Measurements from ENCODE around the gene RAB11FIP4. TPM values are rescaled to one million over a fixed set of nuclear protein-coding genes. Genes with fewer than 3 reads are reported as not detected.

RAB11FIP4 gene
- total and polyA plus RNA-seq, 2 donors from 2014 or later = 10.0 to 32.5 TPM

DNA sequence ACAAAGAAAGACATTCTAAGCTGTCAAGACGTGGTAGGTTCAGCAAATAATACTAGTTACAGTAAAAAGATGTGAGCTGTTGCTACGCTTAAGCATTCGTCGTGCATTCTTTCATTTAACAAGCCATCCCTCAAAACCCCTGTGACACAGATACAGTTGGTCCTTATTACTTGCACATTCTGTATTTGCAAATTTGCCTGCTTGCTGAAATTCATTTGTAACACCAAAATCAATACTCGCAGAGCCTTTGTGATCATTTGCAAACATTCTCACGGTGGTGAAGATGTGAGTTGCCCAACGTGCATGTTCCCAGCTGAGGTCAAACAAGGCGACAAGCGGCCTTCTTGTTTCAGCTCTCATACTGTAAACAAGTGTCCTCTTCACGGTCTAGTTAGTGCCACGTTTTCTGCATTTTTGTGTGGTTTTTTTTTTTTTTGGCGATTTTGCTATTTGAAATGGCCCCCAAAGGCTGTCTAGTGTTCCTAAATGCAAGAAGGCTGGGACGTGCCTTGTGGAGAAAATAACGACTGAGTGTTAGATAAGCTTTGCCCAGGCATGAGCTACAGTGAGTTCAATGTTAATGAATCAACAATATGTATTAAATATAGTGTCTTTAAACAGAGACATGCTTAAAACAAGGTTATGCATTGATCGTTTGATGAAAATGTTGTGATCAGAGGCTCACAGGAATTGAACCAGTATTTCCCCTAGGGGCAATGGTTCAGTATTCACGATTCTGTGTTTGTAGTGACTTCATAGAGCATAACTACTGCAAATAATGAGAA is 84.1 kb downstream of the RAB11FIP4 start:
- no peak overlapping the region for H3K9ac ChIP-seq (ENCODE audit: low read length in 3 of 3)
- H3K36me3 ChIP-seq (ENCODE audit: control insufficient read depth in 2 of 3, insufficient read depth in 3 of 3, low read length in 3 of 3) = no peaks in the 10 kb centered on the region
- TF ChIP-seq, protein P1, sequence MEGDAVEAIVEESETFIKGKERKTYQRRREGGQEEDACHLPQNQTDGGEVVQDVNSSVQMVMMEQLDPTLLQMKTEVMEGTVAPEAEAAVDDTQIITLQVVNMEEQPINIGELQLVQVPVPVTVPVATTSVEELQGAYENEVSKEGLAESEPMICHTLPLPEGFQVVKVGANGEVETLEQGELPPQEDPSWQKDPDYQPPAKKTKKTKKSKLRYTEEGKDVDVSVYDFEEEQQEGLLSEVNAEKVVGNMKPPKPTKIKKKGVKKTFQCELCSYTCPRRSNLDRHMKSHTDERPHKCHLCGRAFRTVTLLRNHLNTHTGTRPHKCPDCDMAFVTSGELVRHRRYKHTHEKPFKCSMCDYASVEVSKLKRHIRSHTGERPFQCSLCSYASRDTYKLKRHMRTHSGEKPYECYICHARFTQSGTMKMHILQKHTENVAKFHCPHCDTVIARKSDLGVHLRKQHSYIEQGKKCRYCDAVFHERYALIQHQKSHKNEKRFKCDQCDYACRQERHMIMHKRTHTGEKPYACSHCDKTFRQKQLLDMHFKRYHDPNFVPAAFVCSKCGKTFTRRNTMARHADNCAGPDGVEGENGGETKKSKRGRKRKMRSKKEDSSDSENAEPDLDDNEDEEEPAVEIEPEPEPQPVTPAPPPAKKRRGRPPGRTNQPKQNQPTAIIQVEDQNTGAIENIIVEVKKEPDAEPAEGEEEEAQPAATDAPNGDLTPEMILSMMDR (IDR thresholded peaks at IDR 0.05; ENCODE audit: borderline replicate concordance, extremely low read depth, insufficient read depth) = no peak
- FAIRE-seq (no peak), DNase-seq (no peak)
- H3K4me3 ChIP-seq (ENCODE audit: low read length in 3 of 3) = no peak overlapping the region
- no peaks in the 10 kb centered on the region for H3K9me3 ChIP-seq (ENCODE audit: control insufficient read depth in 2 of 3, insufficient read depth in 1 of 3, low read length in 3 of 3)
- intact Hi-C loops (cut with DNase I) = no loop called here
- no peaks in the 10 kb centered on the region for H3K4me1 ChIP-seq (ENCODE audit: control insufficient read depth in 2 of 3, insufficient read depth in 2 of 3, low read depth in 1 of 3, low read length in 3 of 3)
- H3K27me3 ChIP-seq (ENCODE audit: control insufficient read depth, insufficient read depth, low read length) = no peaks in the 10 kb centered on the region
- H3K27ac ChIP-seq (ENCODE audit: low read depth in 2 of 2, low read length in 2 of 2) = no peak overlapping the region

DNA sequence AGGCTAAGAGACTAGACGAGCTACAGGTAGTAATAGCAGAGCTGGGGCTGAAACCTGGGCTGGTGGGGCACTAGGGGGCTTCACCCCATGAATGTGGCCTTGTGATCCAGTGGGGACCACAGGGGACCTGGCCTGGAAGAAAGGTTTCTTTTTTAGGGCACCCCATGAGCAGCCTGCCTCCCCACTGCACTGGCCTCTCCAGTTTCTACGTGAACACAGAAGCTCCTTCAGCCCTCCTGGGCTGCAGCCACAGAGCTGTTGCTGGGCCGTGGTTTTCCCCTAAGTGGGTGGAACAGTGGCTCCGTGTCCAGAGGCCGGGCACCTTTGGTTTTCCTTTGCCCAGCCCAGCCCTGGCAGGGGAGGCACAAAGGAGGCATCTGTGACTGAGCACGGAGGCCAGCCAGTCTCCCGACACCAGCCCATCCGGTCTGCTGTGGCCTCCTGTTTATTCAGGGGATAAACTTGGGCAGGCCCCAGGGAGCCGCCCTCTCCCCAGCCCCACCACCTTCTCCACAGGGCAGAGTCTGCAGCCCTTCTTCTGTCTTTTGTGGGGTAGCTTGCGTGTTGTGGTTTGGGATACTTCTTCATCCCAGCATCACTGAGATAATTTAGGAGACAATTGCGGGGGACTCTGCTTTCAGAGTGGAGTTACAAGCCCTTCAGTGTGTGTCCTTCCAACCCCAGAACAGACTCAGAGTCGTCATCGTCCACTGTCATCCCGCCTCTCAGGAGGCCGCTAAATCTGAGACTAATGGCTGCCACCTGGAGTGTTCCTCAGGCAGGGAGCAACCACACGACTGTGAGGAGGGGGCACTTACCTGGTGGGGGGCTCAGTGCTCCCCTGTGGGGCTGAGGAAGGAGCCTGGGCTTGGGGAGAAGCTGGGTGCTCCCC is 85.3 kb downstream of the RAB11FIP4 start:
- H3K4me1 ChIP-seq (ENCODE audit: control insufficient read depth in 2 of 3, insufficient read depth in 2 of 3, low read depth in 1 of 3, low read length in 3 of 3) = no peaks in the 10 kb centered on the region
- intact Hi-C loops (cut with DNase I) = no loop called here
- no peaks in the 10 kb centered on the region for H3K9me3 ChIP-seq (ENCODE audit: control insufficient read depth in 2 of 3, insufficient read depth in 1 of 3, low read length in 3 of 3)
- FAIRE-seq = no peak
- TF ChIP-seq, protein P1 (IDR thresholded peaks at IDR 0.05; ENCODE audit: borderline replicate concordance, extremely low read depth, insufficient read depth) = no peak
- H3K27me3 ChIP-seq (ENCODE audit: control insufficient read depth, insufficient read depth, low read length) = no peaks in the 10 kb centered on the region
- DNase-seq = no peak
- no peak overlapping the region for H3K27ac ChIP-seq (ENCODE audit: low read depth in 2 of 2, low read length in 2 of 2)
- H3K9ac ChIP-seq (ENCODE audit: low read length in 3 of 3) = no peak overlapping the region
- no peaks in the 10 kb centered on the region for H3K36me3 ChIP-seq (ENCODE audit: control insufficient read depth in 2 of 3, insufficient read depth in 3 of 3, low read length in 3 of 3)
- H3K4me3 ChIP-seq (ENCODE audit: low read length in 3 of 3) = no peak overlapping the region

GRCh38 chr17:31477417-31478055 is 86.1 kb downstream of the RAB11FIP4 start:
- Histone ChIP-seq H3K4me1 (ENCODE audit: control insufficient read depth in 2 of 3, insufficient read depth in 2 of 3, low read depth in 1 of 3, low read length in 3 of 3) (no peaks in the 10 kb centered on the region), H3K27me3 (ENCODE audit: control insufficient read depth, insufficient read depth, low read length) (no peaks in the 10 kb centered on the region), H3K9ac (ENCODE audit: low read length in 3 of 3) (no peak overlapping the region), H3K9me3 (ENCODE audit: control insufficient read depth in 2 of 3, insufficient read depth in 1 of 3, low read length in 3 of 3) (no peaks in the 10 kb centered on the region), H3K27ac (ENCODE audit: low read depth in 2 of 2, low read length in 2 of 2) (no peak overlapping the region), H3K4me3 (ENCODE audit: low read length in 3 of 3) (no peak overlapping the region), H3K36me3 (ENCODE audit: control insufficient read depth in 2 of 3, insufficient read depth in 3 of 3, low read length in 3 of 3) (no peaks in the 10 kb centered on the region)
- TF ChIP-seq, protein P1 (IDR thresholded peaks at IDR 0.05; ENCODE audit: borderline replicate concordance, extremely low read depth, insufficient read depth) = no peak
- no peak for DNase-seq
- intact Hi-C loops (cut with DNase I) = no loop called here
- FAIRE-seq = no peak

Data from kidney (tissue), 14 donors.